Activated CD4-positive, alpha-beta T cell treated with anti-CD3 and anti-CD28 coated beads, Interleukin-10, Interleukin-2, amounts not matched to agents 100 ng/mL and 50 ng/mL, durations not matched to agents 16 hours and 8 hours (primary cell): Measurements from ENCODE around the gene MYZAP.
"Not testable (repeated sequence)": the region's sequence is repeated elsewhere in the genome, so short reads cannot be mapped to it uniquely, and the experiment has no call there.

ENCODE experiments used
- DNase-seq: peaks from one replicate; pipeline ENCODE4 v3.0.0-alpha.2; 2020

The MYZAP gene

DNA sequence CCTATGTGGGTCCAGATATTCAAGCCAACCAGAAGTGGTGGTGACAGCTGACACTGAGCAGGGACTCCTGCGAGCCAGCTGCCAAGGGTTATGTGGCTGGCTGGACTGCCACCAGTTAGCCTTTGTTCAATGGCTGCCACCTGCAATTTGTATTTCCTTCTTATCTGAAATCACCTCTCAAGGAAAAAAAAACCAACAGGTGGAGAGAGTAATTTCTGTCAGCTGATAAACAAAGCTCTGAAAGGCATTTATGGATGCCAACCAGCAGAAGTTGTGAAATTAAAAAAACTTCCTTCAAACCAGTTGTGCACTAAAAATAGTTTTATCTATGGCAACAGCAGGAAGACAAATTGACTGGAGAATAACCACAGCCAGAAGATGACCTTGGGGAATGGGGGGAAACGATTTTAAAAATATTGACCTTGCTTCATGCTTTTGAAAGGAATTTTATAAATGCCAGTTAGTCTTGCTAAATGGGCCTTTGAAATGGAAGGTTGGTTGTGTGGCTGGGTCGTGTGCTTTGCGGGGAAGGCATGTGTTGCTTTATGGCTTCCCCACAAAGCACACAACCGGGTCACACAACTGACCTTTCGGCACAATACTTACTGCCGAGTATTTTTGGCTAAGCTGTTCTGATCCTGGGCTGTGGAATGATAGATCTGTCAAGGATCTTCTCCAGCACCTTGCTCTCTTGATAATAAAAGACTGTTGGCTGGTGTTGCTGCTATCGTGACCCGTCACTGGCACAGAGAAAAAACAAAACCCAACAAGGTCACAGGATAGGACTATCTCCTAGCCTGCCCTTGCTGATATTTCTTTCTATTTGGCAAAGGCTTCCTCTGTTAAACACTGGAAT lies 3.5 kb downstream of the MYZAP start:
- no peak for DNase-seq

DNA sequence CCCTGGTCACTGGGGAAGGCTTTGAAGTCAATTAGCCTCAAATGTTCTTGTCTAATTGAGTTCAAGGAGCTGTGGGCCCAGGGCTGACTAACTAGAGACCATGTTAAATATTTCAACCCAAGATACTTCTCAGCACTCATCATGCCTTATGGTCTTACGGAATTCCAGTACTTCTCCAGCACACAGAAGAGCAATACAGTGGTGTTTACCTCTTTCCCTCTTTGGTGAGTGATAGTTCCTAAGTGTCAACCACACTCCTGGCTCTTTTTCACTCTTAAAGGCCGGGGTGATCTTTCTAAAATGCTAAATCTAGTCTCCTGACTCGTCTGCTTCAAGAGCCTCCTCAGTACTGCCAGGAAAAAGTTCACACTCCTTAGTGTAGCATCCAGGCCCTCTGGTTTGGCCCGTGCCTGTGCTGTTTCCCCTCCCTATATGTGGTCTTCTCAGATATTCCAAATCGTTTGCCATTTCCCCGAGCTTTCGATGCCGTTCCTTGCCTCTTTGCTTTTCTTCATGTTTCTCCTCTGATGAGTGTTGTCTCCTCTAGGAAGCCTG lies 4.7 kb downstream of the MYZAP start:
- DNase-seq = no peak

- no peak for DNase-seq
Observed at GRCh38 chr15:57596978-57597377, 5.3 kb downstream of the MYZAP start.

GRCh38 chr15:57597431-57597830 lies 5.7 kb downstream of the MYZAP start:
- no peak for DNase-seq

GRCh38 chr15:57598346-57598745 lies 6.6 kb downstream of the MYZAP start:
- DNase-seq = no peak

DNA sequence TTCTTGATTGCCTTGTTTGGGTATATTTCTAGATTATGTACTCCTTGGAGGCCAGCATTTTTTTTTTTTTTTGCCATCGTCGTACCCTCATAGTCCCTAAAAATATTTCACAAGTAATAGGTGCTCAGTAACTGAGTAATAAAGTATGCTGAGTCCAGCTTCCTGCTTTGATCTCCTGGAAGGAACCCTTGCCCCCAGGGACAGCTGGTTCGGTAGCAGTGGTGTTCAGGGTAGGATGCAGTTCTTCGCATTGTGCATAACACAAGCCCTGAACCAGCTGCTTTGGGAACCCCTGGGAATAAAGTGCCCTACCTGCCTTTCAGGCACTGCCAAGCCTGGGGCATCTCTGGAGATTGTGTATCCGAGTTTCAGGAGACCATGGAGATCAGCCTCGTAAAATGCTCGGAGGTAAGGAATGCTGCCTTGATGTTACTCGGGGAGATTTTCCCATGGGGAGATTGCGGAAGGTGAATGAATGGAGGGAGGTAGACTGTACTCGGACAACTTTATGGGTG lies 7.6 kb downstream of the MYZAP start:
- no peak for DNase-seq

DNA sequence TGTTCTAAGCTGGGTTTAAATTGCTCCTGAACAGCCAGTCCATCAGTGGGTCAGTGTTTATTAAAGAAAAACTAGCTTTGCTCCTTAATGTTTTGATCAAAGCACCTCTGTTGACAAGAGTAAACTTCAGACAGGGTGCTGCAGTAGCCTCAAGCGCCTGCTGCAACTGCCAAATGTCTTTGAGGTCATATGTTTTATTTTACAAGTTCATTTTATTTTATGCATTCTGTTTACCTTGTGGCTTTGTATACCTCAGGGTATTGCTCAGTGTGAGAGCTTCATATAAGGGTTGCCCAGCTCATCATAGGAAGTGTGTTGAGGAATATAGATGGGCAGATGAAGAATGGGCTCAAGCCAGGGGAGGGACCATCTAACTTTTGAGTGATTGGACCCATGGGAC lies 8.5 kb downstream of the MYZAP start:
- no peak for DNase-seq

DNA sequence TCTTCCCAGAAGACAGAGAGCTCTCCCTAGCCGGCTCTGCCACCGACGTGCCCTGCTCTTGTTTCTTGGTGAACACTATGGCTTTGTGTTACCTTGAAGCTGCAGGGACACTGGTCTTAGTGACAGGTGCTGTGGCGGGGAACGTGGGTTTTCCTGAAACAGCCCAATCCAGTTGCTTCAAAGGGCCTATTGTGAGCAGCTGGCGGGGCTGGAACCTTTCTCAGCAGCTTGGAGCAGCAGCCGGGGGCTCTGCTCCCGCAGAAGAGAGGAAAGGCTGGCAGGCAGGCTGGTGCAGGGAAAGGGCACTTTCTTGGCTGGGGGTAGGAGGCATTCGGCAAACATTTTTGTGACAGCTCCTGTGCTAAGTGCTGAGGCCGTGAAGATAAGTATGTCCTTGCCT lies 12.8 kb downstream of the MYZAP start:
- DNase-seq = no peak

- no peak for DNase-seq
Observed at GRCh38 chr15:57605491-57605890, 13.8 kb downstream of the MYZAP start.

GRCh38 chr15:57606048-57606447 lies 14.3 kb downstream of the MYZAP start:
- DNase-seq = no peak

- no peak for DNase-seq
Observed at GRCh38 chr15:57606816-57607215, 15.1 kb downstream of the MYZAP start.

- no peak for DNase-seq
Observed at GRCh38 chr15:57607570-57608000, 15.9 kb downstream of the MYZAP start.

- no peak for DNase-seq
Observed at GRCh38 chr15:57609805-57610529, 18.3 kb downstream of the MYZAP start.

GRCh38 chr15:57611123-57611522 lies 19.4 kb downstream of the MYZAP start:
- no peak for DNase-seq

DNA sequence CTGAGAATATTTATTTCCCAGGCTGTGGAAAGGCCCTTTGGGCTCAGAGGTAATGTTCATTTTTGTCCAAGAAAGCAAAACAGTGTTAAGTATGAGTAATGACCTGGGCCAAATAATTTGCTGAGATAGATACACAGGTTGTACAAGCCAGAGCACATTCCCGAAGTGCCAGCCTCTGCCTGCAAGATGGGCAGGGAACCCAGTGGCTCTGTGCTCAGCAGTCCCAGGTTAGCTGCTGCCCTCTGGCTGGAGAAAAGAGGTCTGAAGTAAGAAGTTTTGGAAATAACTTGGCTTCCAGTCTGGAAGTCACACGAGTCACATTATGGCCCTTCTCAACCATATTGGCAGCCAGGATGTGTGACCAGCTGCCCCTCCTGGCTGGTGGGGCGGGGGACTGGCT lies 20.2 kb downstream of the MYZAP start:
- no peak for DNase-seq

- DNase-seq = no peak
Observed at GRCh38 chr15:57614241-57614640, 22.5 kb downstream of the MYZAP start.

DNA sequence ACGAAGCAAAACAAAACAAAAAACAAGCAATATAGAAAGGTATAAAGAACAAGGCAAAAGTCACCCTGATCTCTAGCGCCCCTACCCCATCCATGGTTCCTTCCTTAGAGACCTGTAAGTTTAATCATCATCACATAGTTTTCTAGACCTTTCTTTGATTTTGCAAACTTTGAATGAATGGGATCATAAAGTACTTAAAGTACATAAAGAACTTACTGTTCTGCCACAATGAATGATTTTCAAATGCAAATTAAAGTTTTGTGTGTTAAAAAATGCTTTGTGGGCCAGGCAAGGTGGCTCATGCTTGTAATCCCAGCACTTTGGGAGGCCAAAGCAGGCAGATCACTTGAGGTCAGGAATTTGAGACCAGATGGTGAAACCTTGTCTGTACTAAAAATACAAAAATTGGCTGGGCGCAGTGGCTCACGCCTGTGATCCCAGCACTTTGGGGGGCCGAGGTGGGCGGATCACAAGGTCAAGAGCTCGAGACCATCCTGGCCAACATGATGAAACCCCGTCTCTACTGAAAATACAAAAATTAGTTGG lies 24.3 kb downstream of the MYZAP start:
- not testable (repeated sequence) for DNase-seq

DNA sequence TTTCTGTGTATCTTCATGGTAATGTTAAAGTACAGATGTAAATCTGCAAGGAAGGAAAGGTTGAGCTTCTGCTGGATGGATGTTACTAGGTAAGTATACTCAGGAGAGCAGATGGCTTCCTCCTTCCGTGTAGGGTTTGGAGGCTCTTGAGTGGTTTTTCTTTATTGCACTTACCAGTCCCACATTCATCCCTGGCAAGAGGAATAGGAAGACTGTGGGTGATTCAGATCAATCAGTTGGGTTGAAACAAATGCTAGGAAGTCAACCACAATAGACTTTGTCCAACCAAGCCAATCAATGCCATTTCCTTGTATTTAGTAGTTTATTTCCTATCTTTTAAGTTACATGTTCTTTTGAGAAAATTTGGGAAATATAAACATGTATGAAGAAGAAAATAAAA lies 26.6 kb downstream of the MYZAP start:
- no peak for DNase-seq

DNA sequence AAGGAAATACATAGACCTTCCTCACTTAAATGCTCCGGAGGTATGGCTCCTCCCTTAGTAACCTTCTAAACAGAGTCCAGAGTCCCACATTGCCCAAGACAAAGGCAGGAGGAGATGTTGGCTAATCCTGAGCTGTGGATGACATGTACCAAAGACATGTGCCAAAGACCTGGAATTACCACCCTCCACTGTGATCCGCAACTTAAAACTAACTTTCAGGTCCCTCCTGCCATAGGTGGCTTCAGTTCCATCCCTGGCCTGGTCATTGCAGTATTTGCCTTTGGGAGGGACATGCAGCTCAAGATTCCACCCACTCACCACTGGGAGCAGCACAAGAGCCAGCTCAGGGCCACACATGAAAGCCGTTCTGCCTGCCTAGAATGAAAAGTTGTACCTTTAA lies 28.0 kb downstream of the MYZAP start:
- no peak for DNase-seq

- no peak for DNase-seq
Observed at GRCh38 chr15:57624730-57625129, 33.0 kb downstream of the MYZAP start.

DNA sequence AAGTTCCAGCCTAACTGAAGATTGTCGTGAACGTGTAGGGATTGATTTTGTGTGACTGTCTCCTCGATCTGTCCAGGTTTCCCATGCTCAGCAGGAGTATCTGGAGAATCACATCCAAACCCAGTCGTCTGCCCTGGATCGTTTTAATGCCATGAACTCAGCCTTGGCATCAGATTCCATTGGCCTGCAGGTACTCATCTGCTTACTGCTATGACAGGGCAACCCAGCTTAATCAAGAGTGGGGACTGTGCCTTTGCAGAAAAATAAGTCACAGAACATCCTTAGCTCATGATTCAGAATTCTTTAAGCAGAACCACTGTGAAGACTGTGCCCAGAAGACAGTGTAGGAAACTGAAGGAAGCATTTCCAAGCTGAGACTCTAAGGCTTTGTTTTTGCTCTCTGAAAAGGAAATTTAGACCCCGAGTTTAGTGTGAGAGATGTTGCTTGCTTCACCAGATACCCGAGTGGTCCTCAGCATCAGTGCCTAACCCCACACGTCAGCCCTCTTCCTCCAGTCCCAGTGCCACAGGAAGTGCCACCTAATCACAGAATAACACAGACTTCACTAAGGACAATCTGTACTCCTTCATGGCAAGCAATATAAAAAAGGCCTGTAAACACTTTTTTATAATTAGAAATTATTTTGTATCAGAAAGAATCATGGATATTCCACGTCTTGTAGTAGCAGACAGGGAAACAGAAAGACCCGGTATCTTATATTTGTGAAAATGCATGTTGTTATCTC lies 34.2 kb downstream of the MYZAP start:
- no peak for DNase-seq

GRCh38 chr15:57626713-57627440 lies 35.2 kb downstream of the MYZAP start:
- no peak for DNase-seq
